Hepatocyte (in vitro differentiated cells): ENCODE measurements around the gene MLST8. TPM values are rescaled to one million over a fixed set of nuclear protein-coding genes. Genes with fewer than 3 reads are reported as not detected.
"Not testable (repeated sequence)": the region's sequence is repeated elsewhere in the genome, so short reads cannot be mapped to it uniquely, and the experiment has no call there.

Source experiments
- DNase-seq: peaks from one replicate; pipeline ENCODE4 v3.0.0-alpha.2; 2016; ENCODE audit warnings: low spot score
- H2AFZ ChIP-seq: fragments of 200-600 bp; sonication (generic); 2 replicates; pipeline ENCODE4 v1.6.0; 2016; ENCODE audit warnings: antibody characterized with exemption, mild to moderate bottlenecking
- H3K27ac ChIP-seq: fragments of 200-600 bp; sonication (generic); 2 replicates; pipeline ENCODE4 v1.5.1; 2016; ENCODE audit warnings: mild to moderate bottlenecking
- H3K27me3 ChIP-seq: fragments of 200-600 bp; sonication (generic); 2 replicates; pipeline ENCODE4 v1.6.1; 2016
- H3K36me3 ChIP-seq: fragments of 200-600 bp; sonication (generic); replicated peaks from 2 replicates; pipeline ENCODE4 v1.5.1; 2016; ENCODE audit warnings: low read depth; ENCODE audit not compliant: insufficient read depth
- H3K4me1 ChIP-seq: fragments of 200-600 bp; sonication (generic); 2 replicates; pipeline ENCODE4 v1.5.1; 2016; ENCODE audit warnings: mild to moderate bottlenecking, moderate library complexity; ENCODE audit not compliant: insufficient read depth
- H3K4me2 ChIP-seq: fragments of 200-600 bp; sonication (generic); 2 replicates; pipeline ENCODE4 v1.6.0; 2016
- H3K4me3 ChIP-seq: fragments of 200-600 bp; sonication (generic); 2 replicates; pipeline ENCODE4 v1.5.1; 2016; ENCODE audit warnings: mild to moderate bottlenecking
- H3K79me2 ChIP-seq: fragments of 200-600 bp; sonication (generic); 2 replicates; pipeline ENCODE4 v1.6.0; 2017; ENCODE audit warnings: mild to moderate bottlenecking
- H3K9me2 ChIP-seq: fragments of 200-600 bp; sonication (generic); replicated peaks from 2 replicates; pipeline ENCODE4 v1.6.0; 2017; ENCODE audit warnings: mild to moderate bottlenecking; ENCODE audit not compliant: insufficient read depth
- H3K9me3 ChIP-seq: fragments of 200-600 bp; sonication (generic); 2 replicates; pipeline ENCODE4 v1.5.1; 2016; ENCODE audit warnings: low read depth, mild to moderate bottlenecking
- H4K20me1 ChIP-seq: fragments of 200-600 bp; sonication (generic); 2 replicates; pipeline ENCODE4 v1.6.0; 2016; ENCODE audit warnings: mild to moderate bottlenecking; ENCODE audit not compliant: insufficient read depth, poor library complexity, severe bottlenecking
- CTCF ChIP-seq: fragments of 200-600 bp; sonication (generic); IDR thresholded peaks from 2 replicates; pipeline ENCODE4 v1.5.1; 2016; ENCODE audit warnings: antibody characterized with exemption, mild to moderate bottlenecking; ENCODE audit not compliant: poor library complexity
- EZH2 ChIP-seq: fragments of 200-600 bp; sonication (generic); IDR thresholded peaks from 2 replicates; pipeline ENCODE4 v1.6.1; 2016; ENCODE audit warnings: antibody characterized with exemption, mild to moderate bottlenecking, borderline replicate concordance
- EZH2phosphoT487 ChIP-seq: fragments of 200-600 bp; sonication (generic); IDR thresholded peaks from one replicate; pipeline ENCODE4 v1.6.1; 2018; ENCODE audit warnings: antibody characterized with exemption, mild to moderate bottlenecking, low read depth, moderate library complexity; ENCODE audit not compliant: unreplicated experiment, severe bottlenecking
- WGBS: methylation state at CpG from one replicate; pipeline ENCODE4 v1.1.6; 2016; ENCODE audit warnings: low lambda C conversion rate; ENCODE audit errors: missing lambda C conversion rate; 5-methylcytosine and 5-hydroxymethylcytosine counted together
- polyA plus RNA-seq: library from polyadenylated mRNA; unstranded; fragments of >200 nt; fragmentation: Nextera tagmentation; extraction: Ambion mirVana; gene quantifications from 2 replicates; pipeline ENCODE4 v1.2.1, GENCODE V29; 2016
- total RNA-seq: library from RNA; depleted of rRNA; stranded (reverse); fragments of >200 nt; gene quantifications from 2 replicates; pipeline ENCODE4 v1.2.3, GENCODE V29; 2014

MLST8 gene
- total and polyA plus RNA-seq, 2 experiments from 2014 or later, result 28.3 to 88.3 TPM

DNA sequence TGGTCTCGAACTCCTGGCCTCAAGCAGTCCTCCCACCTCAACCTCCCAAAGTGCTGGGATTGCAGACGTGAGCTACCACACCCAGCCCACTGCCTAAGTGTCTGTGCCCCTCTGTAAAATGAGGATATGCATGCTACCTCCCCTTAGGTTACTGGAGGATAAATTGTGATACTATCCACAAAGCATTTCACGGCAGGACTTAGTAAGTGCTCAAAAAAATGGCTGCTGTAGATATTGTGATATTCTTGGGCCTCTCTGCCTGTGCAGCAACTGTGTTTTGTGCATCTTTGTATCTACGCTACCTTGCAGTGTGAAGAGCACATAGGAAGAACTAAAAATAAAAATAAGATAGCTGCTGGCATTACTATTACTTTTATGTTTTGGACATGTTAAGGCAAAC, 7.0 kb upstream of the MLST8 start:
- TF ChIP-seq EZH2phosphoT487 (no peak), CTCF (no peak), EZH2 (no peak)
- peaks cover 10% of the 10 kb centered on the region for H3K4me1 ChIP-seq
- H3K27ac ChIP-seq, result no peak overlapping the region
- no peak overlapping the region for H2AFZ ChIP-seq
- H3K4me2 ChIP-seq, result no peak overlapping the region
- DNase-seq, result no peak
- H3K9me3 ChIP-seq, result no peaks in the 10 kb centered on the region
- H3K79me2 ChIP-seq, result no peaks in the 10 kb centered on the region
- no peaks in the 10 kb centered on the region for H3K9me2 ChIP-seq
- WGBS, result 70% methylated on average over 4 of the region's 4 CpGs
- H3K4me3 ChIP-seq, result no peak overlapping the region
- no peaks in the 10 kb centered on the region for H4K20me1 ChIP-seq
- no peaks in the 10 kb centered on the region for H3K36me3 ChIP-seq
- H3K27me3 ChIP-seq, result peaks cover 23% of the 10 kb centered on the region

- Histone ChIP-seq H2AFZ (no peak overlapping the region), H3K9me2 (no peaks in the 10 kb centered on the region), H3K4me3 (no peak overlapping the region), H3K4me1 (peaks cover 10% of the 10 kb centered on the region), H3K79me2 (no peaks in the 10 kb centered on the region), H3K27me3 (peaks cover 23% of the 10 kb centered on the region), H4K20me1 (no peaks in the 10 kb centered on the region), H3K9me3 (no peaks in the 10 kb centered on the region), H3K36me3 (no peaks in the 10 kb centered on the region), H3K27ac (no peak overlapping the region), H3K4me2 (no peak overlapping the region)
- 93% methylated on average over 5 of the region's 5 CpGs for WGBS
- no peak for TF ChIP-seq CTCF
- DNase-seq, result no peak
Measured at GRCh38 chr16:2199095-2199494, 6.2 kb upstream of the MLST8 start.

DNA sequence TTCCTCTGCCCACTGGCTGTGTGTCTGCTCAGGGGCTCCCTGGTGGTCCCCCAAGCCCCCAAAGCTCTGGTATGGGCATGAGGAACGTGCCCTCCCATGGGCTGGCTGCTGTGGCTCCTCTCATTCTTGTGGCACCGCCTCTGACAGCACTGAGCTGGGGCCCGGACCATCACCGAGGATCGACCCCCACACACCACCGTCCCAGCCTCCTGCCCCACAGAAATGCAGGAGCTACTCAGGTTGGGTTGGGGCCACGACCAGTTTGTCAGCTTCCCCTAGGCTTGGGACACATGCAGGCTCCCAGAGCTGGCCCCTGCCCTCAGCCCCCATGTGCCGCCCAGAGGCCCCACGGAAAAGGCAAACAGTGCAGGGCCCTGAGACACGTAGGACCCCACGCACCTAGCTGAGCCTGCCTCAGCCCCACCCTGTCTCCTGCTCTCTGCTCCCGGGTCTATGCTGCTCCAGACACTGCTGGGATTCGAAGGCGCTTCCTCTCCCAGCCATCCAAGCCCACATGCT, 5.6 kb upstream of the MLST8 start:
- DNase-seq, result no peak
- Histone ChIP-seq H3K79me2 (no peaks in the 10 kb centered on the region), H3K36me3 (no peaks in the 10 kb centered on the region), H3K27ac (no peak overlapping the region), H3K27me3 (peaks cover 23% of the 10 kb centered on the region), H2AFZ (no peak overlapping the region), H3K9me3 (no peaks in the 10 kb centered on the region), H3K4me1 (peaks cover 10% of the 10 kb centered on the region), H3K4me3 (no peak overlapping the region), H4K20me1 (no peaks in the 10 kb centered on the region), H3K9me2 (no peaks in the 10 kb centered on the region), H3K4me2 (no peak overlapping the region)
- WGBS, result 76% methylated on average over 14 of the region's 14 CpGs
- TF ChIP-seq CTCF (no peak), EZH2phosphoT487 (no peak), EZH2 (no peak)

- Histone ChIP-seq H2AFZ (no peak overlapping the region), H3K36me3 (no peaks in the 10 kb centered on the region), H3K79me2 (no peaks in the 10 kb centered on the region), H3K4me1 (peaks cover 6% of the 10 kb centered on the region), H3K4me3 (no peak overlapping the region), H3K9me3 (no peaks in the 10 kb centered on the region), H3K27me3 (peaks cover 23% of the 10 kb centered on the region), H3K9me2 (no peaks in the 10 kb centered on the region), H3K4me2 (no peak overlapping the region), H4K20me1 (no peaks in the 10 kb centered on the region), H3K27ac (no peak overlapping the region)
- DNase-seq, result no peak
- TF ChIP-seq EZH2 (no peak), EZH2phosphoT487 (no peak), CTCF (no peak)
- WGBS, result 86% methylated on average over 6 of the region's 6 CpGs
Measured at GRCh38 chr16:2200313-2200712, 4.9 kb upstream of the MLST8 start.

- H3K4me2 ChIP-seq, H4K20me1 ChIP-seq, H3K36me3 ChIP-seq, H3K4me3 ChIP-seq, H3K9me2 ChIP-seq, H3K4me1 ChIP-seq, DNase-seq, H3K27ac ChIP-seq, H2AFZ ChIP-seq, H3K9me3 ChIP-seq, H3K27me3 ChIP-seq: not testable (repeated sequence)
- whole genome bisulfite sequencing, result 98% methylated on average over 7 of the region's 8 CpGs
- peaks cover 12% of the 10 kb centered on the region for H3K79me2 ChIP-seq
Measured at GRCh38 chr16:2203119-2203688, 2.0 kb upstream of the MLST8 start.
